ENCODE measurements around the gene CARMIL1. TPM values are rescaled to one million over a fixed set of nuclear protein-coding genes. Genes with fewer than 3 reads are reported as not detected.

The CARMIL1 gene
- total RNA-seq, 1 experiment from 2014 or later = 23.6 TPM

- no CpG with 5 or more reads among the region's 2 CpGs for WGBS (ENCODE audit: extremely low coverage, insufficient read length, low lambda C conversion rate)
- Histone ChIP-seq H3K27ac (ENCODE audit: insufficient read length, low read depth, low read length) (no peak overlapping the region), H3K4me2 (ENCODE audit: insufficient read depth, insufficient read length, low read length) (no peak overlapping the region), H2BK20ac (ENCODE audit: low read depth, low read length, poor library complexity, severe bottlenecking) (no peak overlapping the region), H3K23me2 (ENCODE audit: insufficient read length, low read depth, low read length, poor library complexity, severe bottlenecking) (no peaks in the 10 kb centered on the region), H3K79me1 (ENCODE audit: insufficient read depth, low read depth, low read length, poor library complexity, severe bottlenecking) (no peaks in the 10 kb centered on the region), H3K9ac (ENCODE audit: extremely low read depth, insufficient read length, low read length) (no peak overlapping the region), H3K4ac (ENCODE audit: low read depth, low read length) (no peak overlapping the region), H3K79me2 (ENCODE audit: insufficient read depth, low read length) (no peaks in the 10 kb centered on the region), H4K5ac (ENCODE audit: insufficient read length, low read depth, low read length) (no peak overlapping the region), H2BK15ac (ENCODE audit: low read depth, low read length) (no peak overlapping the region), H3K23ac (ENCODE audit: insufficient read length, low read depth, low read length) (no peak overlapping the region), H3T11ph (ENCODE audit: low read length) (no peak overlapping the region), H4K20me1 (ENCODE audit: control insufficient read depth, insufficient read depth, insufficient read length) (no peaks in the 10 kb centered on the region), H3K56ac (ENCODE audit: insufficient read length, low read depth, low read length) (no peak overlapping the region), H3K4me1 (ENCODE audit: insufficient read depth, low read length) (no peaks in the 10 kb centered on the region), H2BK12ac (ENCODE audit: insufficient read length, low read depth, low read length) (no peak overlapping the region), H4K8ac (replicated peaks; ENCODE audit: insufficient read length, low read depth, low read length) (no peak overlapping the region), H3K27me3 (ENCODE audit: insufficient read depth, low read length) (no peaks in the 10 kb centered on the region; the same call in 1 of the 2 replicates), H4K91ac (ENCODE audit: insufficient read length, low read depth, low read length) (no peak overlapping the region), H3K14ac (ENCODE audit: insufficient read depth, low read length) (no peak overlapping the region), H3K9me3 (ENCODE audit: control insufficient read depth, low read depth, low read length) (no peaks in the 10 kb centered on the region), H2BK5ac (ENCODE audit: insufficient read length, low read length) (no peak overlapping the region), H2BK120ac (ENCODE audit: low read depth, low read length, poor library complexity, severe bottlenecking) (no peak overlapping the region), H3K18ac (ENCODE audit: insufficient read length, low read depth, low read length) (no peak overlapping the region), H2AK5ac (ENCODE audit: insufficient read length, low read length) (no peak overlapping the region), H2AFZ (ENCODE audit: low read length) (no peak overlapping the region)
- H3K27ac Mint-ChIP-seq = no peak overlapping the region
- no peak for DNase-seq
- TF ChIP-seq CTCF (conservative IDR thresholded peaks at IDR 0.05) = no peak
- peaks cover 0 to 2% (median 0%) of the 10 kb centered on the region in 3 experiments; a peak in 3 of 7 replicates for H3K36me3 Mint-ChIP-seq (ENCODE audit: insufficient read depth in 1 of 3, low read depth in 3 of 3)
- no peaks in the 10 kb centered on the region for H3K27me3 Mint-ChIP-seq (ENCODE audit: low read depth)
- H3K9me3 Mint-ChIP-seq = no peaks in the 10 kb centered on the region
- no peak overlapping the region for H3K4me3 Mint-ChIP-seq
- peaks cover 1 to 2% of the 10 kb centered on the region in 2 experiments; a peak in 2 of 4 replicates for H3K4me1 Mint-ChIP-seq
These were observed 338.8 kb downstream of the CARMIL1 start for GRCh38 chr6:25617997-25618396.

All from H9 (cell line).